MM.1S (cell line): Measurements from ENCODE around the gene FOXJ3.

Experiments used
- DNase-seq: peaks from one replicate; pipeline ENCODE4 v3.0.0-alpha.2; 2015
- H2AFZ ChIP-seq: fragments of 300-600 bp; sonication (generic); 2 replicates; pipeline ENCODE4 v1.6.0; 2016; ENCODE audit warnings: antibody characterized with exemption, low read length
- H3F3A ChIP-seq: fragments of 300-600 bp; sonication (generic); 2 replicates; pipeline ENCODE4 v1.6.1; 2016; ENCODE audit warnings: mild to moderate bottlenecking, antibody characterized with exemption, low read length, moderate library complexity, mixed read lengths; ENCODE audit not compliant: insufficient read depth
- H3K27ac ChIP-seq: fragments of 300-600 bp; sonication (generic); 2 replicates; pipeline ENCODE4 v1.5.1; 2016; ENCODE audit warnings: mild to moderate bottlenecking, low read length
- H3K27me3 ChIP-seq: fragments of 300-600 bp; sonication (generic); replicated peaks from 2 replicates; pipeline ENCODE4 v1.6.0; 2016; ENCODE audit warnings: low read length; ENCODE audit not compliant: insufficient read depth
- H3K36me3 ChIP-seq: fragments of 300-600 bp; sonication (generic); replicated peaks from 2 replicates; pipeline ENCODE4 v1.6.1; 2016; ENCODE audit warnings: mild to moderate bottlenecking, low read length, mixed read lengths; ENCODE audit not compliant: insufficient read depth
- H3K4me1 ChIP-seq: fragments of 300-600 bp; sonication (generic); 2 replicates; pipeline ENCODE4 v1.6.1; 2016; ENCODE audit warnings: low read length, mixed read lengths
- H3K4me2 ChIP-seq: fragments of 300-600 bp; sonication (generic); 2 replicates; pipeline ENCODE4 v1.6.0; 2016; ENCODE audit warnings: low read depth, low read length
- H3K4me3 ChIP-seq: fragments of 300-600 bp; sonication (generic); 2 replicates; pipeline ENCODE4 v1.5.1; 2016; ENCODE audit warnings: low read length, mixed read lengths
- H3K79me2 ChIP-seq: fragments of 300-600 bp; sonication (generic); 2 replicates; pipeline ENCODE4 v1.6.1; 2016; ENCODE audit warnings: mixed run types, low read length, mixed read lengths
- H3K9ac ChIP-seq: fragments of 300-600 bp; sonication (generic); 2 replicates; pipeline ENCODE4 v1.6.1; 2016; ENCODE audit warnings: low read length, mixed read lengths
- H3K9me2 ChIP-seq: fragments of 300-600 bp; sonication (generic); replicated peaks from 2 replicates; pipeline ENCODE4 v1.6.1; 2016; ENCODE audit warnings: mild to moderate bottlenecking, low read length, mixed read lengths; ENCODE audit not compliant: insufficient read depth
- H3K9me3 ChIP-seq: fragments of 300-600 bp; sonication (generic); replicated peaks from 2 replicates; pipeline ENCODE4 v1.6.1; 2016; ENCODE audit warnings: mild to moderate bottlenecking, low read length, mixed read lengths; ENCODE audit not compliant: insufficient read depth
- H4K20me1 ChIP-seq: fragments of 300-600 bp; sonication (generic); 2 replicates; pipeline ENCODE4 v1.6.1; 2016; ENCODE audit warnings: mild to moderate bottlenecking, low read length, moderate library complexity, mixed read lengths; ENCODE audit not compliant: insufficient read depth
- EZH2 ChIP-seq: fragments of 300-600 bp; sonication (generic); optimal IDR thresholded peaks from 2 replicates; pipeline ENCODE3; 2017; ENCODE audit warnings: low read depth, mild to moderate bottlenecking, antibody characterized with exemption, low read length, mixed read lengths
- EZH2phosphoT487 ChIP-seq: fragments of 300-600 bp; sonication (generic); IDR thresholded peaks from 2 replicates; pipeline ENCODE4 v1.6.1; 2018; ENCODE audit warnings: antibody characterized with exemption, low read length
- TF ChIP-seq, protein P1 (sequence below): fragments of 300-600 bp; sonication (generic); IDR thresholded peaks from 2 replicates; pipeline ENCODE4 v1.5.1; 2016; ENCODE audit warnings: antibody characterized with exemption, low read length, mixed read lengths

Gene FOXJ3

GRCh38 chr1:42305639-42306038, 29.4 kb downstream of the FOXJ3 start:
- H3K9ac ChIP-seq = no peak overlapping the region
- H3K4me3 ChIP-seq = no peak overlapping the region
- TF ChIP-seq, protein P1, sequence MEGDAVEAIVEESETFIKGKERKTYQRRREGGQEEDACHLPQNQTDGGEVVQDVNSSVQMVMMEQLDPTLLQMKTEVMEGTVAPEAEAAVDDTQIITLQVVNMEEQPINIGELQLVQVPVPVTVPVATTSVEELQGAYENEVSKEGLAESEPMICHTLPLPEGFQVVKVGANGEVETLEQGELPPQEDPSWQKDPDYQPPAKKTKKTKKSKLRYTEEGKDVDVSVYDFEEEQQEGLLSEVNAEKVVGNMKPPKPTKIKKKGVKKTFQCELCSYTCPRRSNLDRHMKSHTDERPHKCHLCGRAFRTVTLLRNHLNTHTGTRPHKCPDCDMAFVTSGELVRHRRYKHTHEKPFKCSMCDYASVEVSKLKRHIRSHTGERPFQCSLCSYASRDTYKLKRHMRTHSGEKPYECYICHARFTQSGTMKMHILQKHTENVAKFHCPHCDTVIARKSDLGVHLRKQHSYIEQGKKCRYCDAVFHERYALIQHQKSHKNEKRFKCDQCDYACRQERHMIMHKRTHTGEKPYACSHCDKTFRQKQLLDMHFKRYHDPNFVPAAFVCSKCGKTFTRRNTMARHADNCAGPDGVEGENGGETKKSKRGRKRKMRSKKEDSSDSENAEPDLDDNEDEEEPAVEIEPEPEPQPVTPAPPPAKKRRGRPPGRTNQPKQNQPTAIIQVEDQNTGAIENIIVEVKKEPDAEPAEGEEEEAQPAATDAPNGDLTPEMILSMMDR = no peak
- TF ChIP-seq EZH2phosphoT487 = no peak
- no peak for TF ChIP-seq EZH2
- H3K27me3 ChIP-seq = no peaks in the 10 kb centered on the region
- peaks cover 49% of the 10 kb centered on the region for H3K79me2 ChIP-seq
- H3K4me2 ChIP-seq = no peak overlapping the region
- H3K9me3 ChIP-seq = no peaks in the 10 kb centered on the region
- H3K27ac ChIP-seq = no peak overlapping the region
- no peaks in the 10 kb centered on the region for H3F3A ChIP-seq
- H3K4me1 ChIP-seq = no peaks in the 10 kb centered on the region
- H3K36me3 ChIP-seq = no peaks in the 10 kb centered on the region
- no peaks in the 10 kb centered on the region for H3K9me2 ChIP-seq
- no peak overlapping the region for H2AFZ ChIP-seq
- peaks cover 2% of the 10 kb centered on the region; the same call in 1 of the 2 replicates for H4K20me1 ChIP-seq
- no peak for DNase-seq

- DNase-seq = no peak
- H3K27me3 ChIP-seq = no peaks in the 10 kb centered on the region
- no peaks in the 10 kb centered on the region for H3K9me3 ChIP-seq
- H2AFZ ChIP-seq = no peak overlapping the region
- no peak for TF ChIP-seq EZH2phosphoT487
- TF ChIP-seq EZH2 = no peak
- TF ChIP-seq, protein P1 = no peak
- H3K9me2 ChIP-seq = no peaks in the 10 kb centered on the region
- no peaks in the 10 kb centered on the region for H3F3A ChIP-seq
- no peak overlapping the region for H3K4me2 ChIP-seq
- peaks cover 45% of the 10 kb centered on the region for H3K79me2 ChIP-seq
- peaks cover 2% of the 10 kb centered on the region; the same call in 1 of the 2 replicates for H4K20me1 ChIP-seq
- H3K4me3 ChIP-seq = no peak overlapping the region
- H3K9ac ChIP-seq = no peak overlapping the region
- H3K27ac ChIP-seq = no peak overlapping the region
- H3K36me3 ChIP-seq = no peaks in the 10 kb centered on the region
- no peaks in the 10 kb centered on the region for H3K4me1 ChIP-seq
Observed at GRCh38 chr1:42302034-42302433, 33.0 kb downstream of the FOXJ3 start.

GRCh38 chr1:42298520-42298919, 36.5 kb downstream of the FOXJ3 start:
- Histone ChIP-seq H3K4me3 (no peak overlapping the region), H3F3A (no peaks in the 10 kb centered on the region), H3K27ac (no peak overlapping the region), H3K9me2 (no peaks in the 10 kb centered on the region), H3K4me2 (no peak overlapping the region), H3K27me3 (no peaks in the 10 kb centered on the region), H4K20me1 (no peaks in the 10 kb centered on the region; the same call in 1 of the 2 replicates), H3K4me1 (no peaks in the 10 kb centered on the region), H3K9me3 (no peaks in the 10 kb centered on the region), H3K79me2 (peaks cover 23% of the 10 kb centered on the region), H3K9ac (no peak overlapping the region), H3K36me3 (no peaks in the 10 kb centered on the region), H2AFZ (no peak overlapping the region)
- TF ChIP-seq EZH2phosphoT487 (no peak), EZH2 (no peak)
- TF ChIP-seq, protein P1 = no peak
- no peak for DNase-seq
